SKM-1 treated with dmso at 0.1 percent for 144 hours (cell line): ENCODE data around the gene EFEMP1.

Source experiments
- DNase-seq: peaks from one replicate; lab custom pipeline; 2025; ENCODE audit not compliant: unreplicated experiment; lab: John Stamatoyannopoulos, UW

EFEMP1 gene

GRCh38 chr2:55934337-55934736, 10.8 kb upstream of the EFEMP1 start:
- DNase-seq: no peak

DNA sequence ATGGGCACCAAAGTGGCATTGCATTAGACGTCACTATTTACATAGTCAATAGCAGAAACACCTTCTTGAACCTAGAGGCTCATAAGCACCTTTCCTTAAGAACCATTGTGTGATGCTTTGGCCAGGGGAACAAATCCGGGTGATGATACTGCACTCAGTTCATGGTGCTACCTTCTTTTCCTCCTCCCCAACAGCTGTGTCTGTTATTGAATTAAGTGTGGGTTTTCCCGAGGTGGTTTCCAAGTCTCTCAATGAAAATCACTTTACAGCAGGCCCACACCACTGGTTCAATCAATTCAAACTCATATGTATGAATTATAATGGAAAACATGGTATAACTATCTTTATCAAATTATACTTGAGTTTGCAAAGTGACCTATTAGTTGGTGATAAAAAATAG, 9.3 kb upstream of the EFEMP1 start:
- no peak for DNase-seq

DNA sequence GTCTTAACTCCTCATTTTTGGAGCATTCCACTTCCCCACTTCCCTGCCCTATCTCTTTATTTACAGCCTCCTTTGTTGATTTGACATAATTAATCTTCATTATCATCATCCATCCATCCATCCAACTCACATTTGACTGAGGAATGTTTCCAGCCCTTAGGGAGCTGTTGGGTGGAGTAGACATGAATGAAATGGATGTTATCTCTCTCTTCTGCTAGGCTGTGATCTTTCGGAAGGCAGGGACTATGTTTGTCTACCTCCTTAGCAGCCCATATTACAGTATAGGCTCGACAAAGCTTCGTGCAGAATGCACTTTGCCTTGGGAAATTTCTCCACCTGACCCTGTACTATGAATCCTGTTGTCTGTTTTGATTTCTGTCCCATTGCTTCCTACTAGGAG, 7.7 kb upstream of the EFEMP1 start:
- DNase-seq: no peak

DNA sequence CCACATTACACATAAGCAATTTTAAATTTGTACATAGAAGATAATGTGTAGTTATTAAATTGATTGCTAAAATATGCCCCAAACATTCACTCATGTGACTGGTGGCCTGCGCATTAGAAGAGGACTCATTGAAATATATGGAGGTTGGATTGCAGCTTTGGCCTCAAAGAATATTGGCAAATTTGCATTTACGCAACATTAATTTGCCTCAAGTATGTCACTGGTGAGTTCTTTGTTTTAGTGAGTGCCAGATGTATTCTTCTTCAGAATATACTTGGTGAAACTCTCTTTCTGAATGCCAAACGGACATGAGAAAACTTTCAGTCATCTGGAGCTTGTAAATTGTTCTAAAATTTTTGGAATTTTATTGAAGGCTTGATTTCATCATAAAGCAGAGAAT, 5.9 kb upstream of the EFEMP1 start:
- no peak for DNase-seq

GRCh38 chr2:55926974-55927373, 3.4 kb upstream of the EFEMP1 start:
- DNase-seq: no peak

- no peak for DNase-seq
Observed at GRCh38 chr2:55926246-55926645, 2.7 kb upstream of the EFEMP1 start.

GRCh38 chr2:55923982-55924321, 370 bp upstream of the EFEMP1 start:
- no peak for DNase-seq

- DNase-seq: no peak
Observed at GRCh38 chr2:55922291-55922907, 1.2 kb downstream of the EFEMP1 start.

DNA sequence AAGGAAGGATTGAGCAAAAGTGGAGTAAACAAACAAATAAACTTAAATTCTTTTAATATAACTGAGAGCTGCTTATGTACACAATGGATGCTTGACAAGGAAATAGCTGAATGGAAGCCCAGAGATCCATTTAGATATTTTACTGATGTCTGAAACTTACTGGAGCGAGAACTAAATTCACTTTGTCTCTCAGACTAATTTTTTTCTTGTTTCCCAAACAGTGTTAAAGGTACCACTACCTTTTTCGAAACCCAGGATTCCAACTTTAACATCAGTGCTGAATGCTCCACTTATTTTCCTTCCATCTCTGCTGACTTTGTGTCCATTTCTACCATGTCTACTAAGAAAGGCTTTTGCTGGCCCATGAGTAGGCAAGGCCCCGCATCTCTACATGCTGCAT, 4.0 kb downstream of the EFEMP1 start:
- DNase-seq: no peak

DNA sequence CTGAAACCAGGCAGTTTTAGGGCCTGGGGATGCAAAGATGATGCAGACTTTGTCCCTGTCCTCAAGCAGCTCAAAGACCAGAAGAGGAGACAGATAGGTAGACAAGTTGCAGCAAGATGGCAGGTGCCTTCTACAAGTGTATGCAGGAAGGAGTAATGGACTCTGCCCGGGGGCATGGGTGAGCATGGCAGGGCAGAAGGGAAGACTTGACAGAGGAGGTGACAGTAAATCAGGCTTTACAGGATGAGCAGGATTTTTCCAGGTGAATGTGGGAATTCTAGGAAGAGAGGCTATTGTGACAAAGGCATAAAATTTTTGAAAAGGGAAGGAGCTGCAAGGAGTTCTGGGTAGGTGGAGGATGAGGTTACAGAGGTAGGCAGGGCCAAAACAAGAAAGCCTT, 4.7 kb downstream of the EFEMP1 start:
- no peak for DNase-seq

GRCh38 chr2:55917713-55918390, 5.7 kb downstream of the EFEMP1 start:
- no peak for DNase-seq

GRCh38 chr2:55917117-55917516, 6.5 kb downstream of the EFEMP1 start:
- DNase-seq: no peak

- DNase-seq: no peak
Observed at GRCh38 chr2:55916473-55917049, 7.0 kb downstream of the EFEMP1 start.

GRCh38 chr2:55914786-55915185, 8.8 kb downstream of the EFEMP1 start:
- DNase-seq: no peak

DNA sequence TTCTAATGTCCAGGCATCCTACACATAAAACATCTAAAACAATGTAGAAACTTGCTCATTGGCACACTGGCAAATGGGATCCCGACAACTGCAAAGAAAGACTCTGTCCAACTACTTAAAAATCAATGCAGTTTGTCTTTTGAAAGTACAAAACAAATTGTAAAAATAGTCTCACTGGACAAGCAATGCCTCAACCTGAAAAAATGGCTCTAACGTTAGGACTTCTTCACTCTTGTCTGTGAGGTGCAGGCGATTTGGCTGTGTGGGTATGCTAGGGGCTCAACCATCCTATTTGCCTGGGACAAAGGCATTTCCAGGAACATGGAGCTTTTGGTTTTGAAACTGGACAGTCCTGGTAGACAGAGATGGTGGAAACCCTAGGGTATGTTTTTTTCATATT, 10.7 kb downstream of the EFEMP1 start:
- DNase-seq: no peak

GRCh38 chr2:55910077-55910476, 13.5 kb downstream of the EFEMP1 start:
- DNase-seq: no peak

DNA sequence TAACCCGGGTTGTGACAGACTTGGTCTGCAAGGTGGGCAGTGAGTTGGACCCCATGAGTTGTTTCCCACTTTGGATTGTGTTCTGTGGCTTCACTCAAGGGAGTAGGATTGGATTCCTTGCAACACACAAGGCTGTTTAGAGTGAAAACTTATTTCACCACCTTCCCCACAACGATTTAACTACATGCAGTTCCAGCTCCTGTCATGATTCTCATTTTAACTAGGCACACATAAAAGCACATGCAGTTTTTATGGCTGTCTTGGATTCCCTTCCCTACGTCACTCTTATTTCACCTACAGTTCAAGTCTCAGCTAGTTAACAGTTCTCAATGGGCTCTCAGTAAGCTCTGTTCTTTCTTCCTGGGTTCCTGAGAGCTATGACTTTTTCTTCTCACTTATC, 15.9 kb downstream of the EFEMP1 start:
- no peak for DNase-seq

DNA sequence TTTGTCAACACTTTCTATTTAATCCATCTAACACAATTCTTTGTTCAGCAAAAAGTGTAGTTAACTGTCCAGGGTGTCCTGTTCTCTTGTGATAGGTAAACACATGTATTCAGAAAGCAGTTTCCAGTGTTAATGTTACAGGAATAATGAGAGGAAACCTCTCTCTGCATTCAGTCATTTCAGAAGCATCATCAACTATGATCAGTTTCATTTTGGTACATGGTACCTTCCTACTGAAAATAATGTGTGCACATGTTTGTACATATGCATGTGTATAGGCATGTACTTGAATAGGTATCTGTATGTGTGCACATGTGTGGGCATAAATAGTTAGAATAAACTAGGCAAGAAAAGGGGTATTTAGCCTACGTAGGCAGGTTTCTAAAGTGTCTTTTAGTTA, 16.6 kb downstream of the EFEMP1 start:
- DNase-seq: no peak

GRCh38 chr2:55903727-55904126, 19.9 kb downstream of the EFEMP1 start:
- DNase-seq: no peak

DNA sequence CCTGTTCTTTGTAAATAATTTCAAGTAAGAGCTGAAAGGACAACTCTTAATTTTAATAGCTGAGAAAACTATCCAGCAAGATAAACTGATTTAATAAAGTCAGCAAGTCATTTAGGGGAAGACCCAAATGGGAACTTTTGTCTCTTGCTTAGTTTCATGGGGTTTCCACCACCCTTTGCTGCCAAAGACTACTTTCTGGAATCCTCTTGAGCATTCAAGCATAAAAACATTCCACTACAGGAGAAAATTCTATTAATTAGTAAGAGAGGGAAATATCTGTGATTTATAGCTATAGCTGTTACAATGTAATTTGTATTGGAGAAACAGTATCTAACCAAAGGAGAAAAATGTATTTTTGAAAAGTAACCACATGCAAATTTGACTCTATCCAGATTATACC, 20.6 kb downstream of the EFEMP1 start:
- no peak for DNase-seq

GRCh38 chr2:55902429-55902828, 21.2 kb downstream of the EFEMP1 start:
- no peak for DNase-seq

GRCh38 chr2:55901941-55902340, 21.6 kb downstream of the EFEMP1 start:
- no peak for DNase-seq

DNA sequence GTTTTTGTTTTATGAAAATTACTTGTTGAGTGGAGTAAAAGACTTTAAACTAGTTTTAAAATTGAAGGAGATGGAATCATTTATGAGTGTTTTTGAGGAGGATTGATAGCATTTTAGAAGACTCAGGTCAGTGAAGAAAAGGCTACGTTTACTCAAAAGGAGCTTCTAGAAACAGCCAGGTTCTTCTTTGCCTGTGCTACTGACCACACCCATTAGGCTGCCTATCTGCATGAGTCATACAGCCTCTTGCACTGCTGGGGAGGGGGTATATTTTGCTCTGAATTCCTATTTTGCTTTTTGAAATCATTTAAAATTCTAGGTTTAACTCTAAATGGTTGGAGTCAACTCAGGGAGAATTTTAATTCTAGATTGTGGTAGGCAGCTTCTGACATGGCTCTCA, 22.3 kb downstream of the EFEMP1 start:
- no peak for DNase-seq
